RCC 7860 (cell line): ENCODE measurements around the gene MAML2.
A peak's percentile ranks its signal among the peaks of the same experiment; 100 is the strongest.

Experiments used
- DNase-seq: peaks from one replicate; pipeline ENCODE4 v3.0.0-alpha.2; 2015; ENCODE audit warnings: low spot score
- FAIRE-seq: peaks from 2 replicates; lab custom pipeline; 2012; peaks lifted over from hg19 to GRCh38; lab: Jason Lieb, UNC

The MAML2 gene

DNA sequence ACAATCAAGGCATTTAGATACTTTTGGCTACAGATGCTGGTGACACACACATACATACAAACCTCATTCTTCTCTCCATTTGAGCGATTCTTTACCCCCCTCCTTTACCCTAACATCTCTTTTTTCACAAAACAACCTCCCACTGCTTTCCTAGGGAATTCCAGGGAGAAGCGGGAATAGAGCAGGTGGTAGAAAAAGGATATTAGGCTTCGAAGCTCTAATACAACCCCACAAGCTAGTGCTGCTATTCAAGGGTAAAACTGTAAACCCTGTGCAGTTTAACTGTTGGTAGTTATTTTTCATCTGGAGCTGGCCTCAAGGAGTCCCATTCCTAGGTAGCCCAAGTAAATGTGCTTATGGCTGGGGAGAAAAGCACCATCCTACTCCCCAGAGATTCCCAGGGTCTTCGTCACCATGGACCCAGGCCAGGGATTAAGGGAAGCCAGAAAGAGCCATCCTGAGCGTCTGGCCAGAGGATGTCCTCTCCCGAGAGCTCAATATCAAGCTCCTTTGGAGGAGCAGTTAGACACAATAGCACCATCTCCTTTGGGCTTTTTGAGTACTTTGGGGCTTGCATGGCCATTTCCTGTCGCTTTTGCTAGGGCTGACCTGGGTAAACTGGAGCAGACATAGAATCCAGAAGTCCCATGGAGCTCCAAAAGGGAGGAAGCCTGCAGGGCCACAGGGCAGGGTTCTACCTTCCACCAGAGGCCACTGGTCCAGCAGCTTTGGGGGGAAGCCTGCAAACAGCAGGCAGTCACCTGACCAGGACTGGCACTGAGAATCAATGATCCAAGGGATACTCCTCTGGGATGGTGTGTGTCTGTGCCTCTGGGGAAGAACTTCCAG is 3.1 kb downstream of the MAML2 start:
- DNase-seq = no peak

DNA sequence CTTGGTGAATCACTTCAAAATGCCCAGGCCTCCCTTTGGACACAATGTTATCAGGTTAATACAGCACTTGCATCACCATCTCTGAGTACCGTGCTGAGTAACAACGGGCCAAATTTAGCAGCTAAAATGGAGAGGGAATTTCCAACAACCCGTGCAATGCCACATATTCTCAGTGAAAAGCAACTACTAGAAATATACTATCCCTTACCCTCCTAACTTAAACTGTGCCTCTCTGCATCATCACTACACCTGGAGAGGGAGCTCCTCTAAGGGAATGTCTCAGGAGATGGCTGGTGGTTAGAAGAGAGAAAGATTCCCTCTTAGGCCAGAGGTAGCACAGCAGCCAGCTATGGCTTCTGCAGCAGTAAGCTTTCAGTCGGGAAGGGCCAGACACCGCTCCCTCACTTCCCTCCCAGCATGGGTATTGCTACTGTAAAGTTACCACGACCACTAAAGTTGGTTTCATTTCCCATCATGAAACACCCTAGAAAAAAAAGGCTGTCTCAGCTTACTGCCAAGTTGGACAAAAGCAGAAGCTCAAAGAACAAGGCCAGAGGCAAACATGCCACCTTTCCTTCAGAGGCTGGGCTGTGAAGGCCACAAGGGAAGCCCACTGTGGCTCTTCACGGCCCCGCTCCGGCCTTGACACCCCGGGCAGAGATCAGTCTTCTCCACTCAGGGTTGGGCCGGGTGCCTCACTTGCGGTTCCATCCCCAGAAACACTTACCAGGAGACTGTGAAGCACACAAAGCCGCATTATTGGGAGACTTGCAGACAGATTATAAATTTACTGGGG is 3.9 kb downstream of the MAML2 start:
- FAIRE-seq (no peak), DNase-seq (peak; percentile 43)

More for the DNA sequence above, 3.1 kb downstream of the MAML2 start:
- no peak for FAIRE-seq

DNA sequence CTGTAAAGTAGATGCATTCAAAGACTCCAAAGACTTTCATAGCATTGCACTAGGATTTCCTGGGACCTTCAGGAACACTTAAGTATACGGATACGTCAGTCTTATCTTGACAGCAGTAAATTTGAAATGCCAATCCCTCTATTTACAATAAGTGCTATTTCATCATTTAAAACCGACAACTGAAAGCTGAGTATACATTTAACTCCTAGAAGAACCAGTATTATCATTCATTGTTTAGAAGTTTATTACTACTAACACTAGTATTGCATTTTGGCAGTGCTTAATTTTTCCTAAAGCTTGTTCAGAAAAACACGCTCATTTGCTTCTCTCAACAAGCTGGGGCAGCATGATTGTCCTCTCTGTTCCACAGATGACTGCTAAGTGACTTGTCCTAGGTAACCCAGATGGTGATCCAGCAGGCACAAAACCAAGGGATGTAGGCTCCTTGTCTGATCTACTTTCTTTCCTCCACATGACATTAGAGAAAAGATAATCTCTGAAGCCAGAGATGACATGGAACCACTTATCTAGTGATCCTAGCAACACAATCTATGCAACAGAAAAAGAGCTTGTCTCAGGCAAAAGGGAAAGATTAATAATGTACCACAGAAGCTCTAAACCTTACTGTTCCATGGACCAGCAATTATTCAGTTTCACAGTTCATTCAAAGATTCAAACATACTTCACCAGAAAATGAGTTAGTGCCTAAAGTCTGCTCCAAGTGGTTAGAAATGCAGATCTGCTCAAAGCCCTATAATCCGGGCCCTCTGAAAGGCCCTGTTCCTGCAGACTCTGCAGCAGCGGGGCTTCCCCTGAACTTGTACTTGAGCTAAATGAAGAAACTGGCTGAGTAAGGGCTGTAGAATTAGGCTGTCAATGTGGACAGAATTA is 5.2 kb downstream of the MAML2 start:
- DNase-seq (no peak), FAIRE-seq (no peak)

DNA sequence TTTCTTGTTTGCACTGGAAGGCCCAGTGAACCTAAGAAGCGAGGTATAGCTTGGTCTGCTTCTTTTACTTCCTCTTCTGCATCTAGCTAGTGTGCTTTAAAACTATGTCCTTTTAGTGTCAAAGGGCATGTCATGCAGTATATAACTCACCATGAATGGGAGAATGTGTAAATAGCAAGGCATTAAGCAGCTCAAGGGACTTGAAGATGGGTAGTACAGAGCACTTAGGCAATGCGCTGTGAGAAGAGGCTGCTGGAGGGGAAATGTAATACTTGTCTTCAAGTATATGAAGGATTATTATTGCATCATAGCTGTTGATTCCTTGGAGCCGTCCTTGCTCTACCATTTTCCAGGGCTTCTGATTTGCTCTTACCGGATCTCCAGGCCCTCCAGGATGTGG is 7.6 kb downstream of the MAML2 start:
- FAIRE-seq = no peak
- DNase-seq = no peak

DNA sequence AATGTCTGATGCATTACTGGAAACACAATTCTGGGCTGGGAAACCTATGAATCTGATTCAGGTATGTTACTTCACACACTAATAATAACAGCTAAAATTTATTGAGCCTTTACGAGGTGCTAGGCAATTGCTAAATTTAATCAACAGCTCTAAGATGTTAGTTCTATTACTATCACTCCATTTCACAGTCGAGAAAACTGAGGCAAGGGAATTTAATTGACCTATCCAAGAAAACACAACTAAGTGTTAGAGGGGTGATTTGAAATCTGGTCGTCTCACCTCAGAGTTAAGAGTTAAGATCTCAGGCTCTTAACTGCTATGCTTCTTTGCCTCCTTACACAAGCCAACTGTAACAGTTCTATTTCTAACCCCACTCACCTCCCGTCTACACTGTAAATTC is 8.8 kb downstream of the MAML2 start:
- FAIRE-seq = no peak
- no peak for DNase-seq

DNA sequence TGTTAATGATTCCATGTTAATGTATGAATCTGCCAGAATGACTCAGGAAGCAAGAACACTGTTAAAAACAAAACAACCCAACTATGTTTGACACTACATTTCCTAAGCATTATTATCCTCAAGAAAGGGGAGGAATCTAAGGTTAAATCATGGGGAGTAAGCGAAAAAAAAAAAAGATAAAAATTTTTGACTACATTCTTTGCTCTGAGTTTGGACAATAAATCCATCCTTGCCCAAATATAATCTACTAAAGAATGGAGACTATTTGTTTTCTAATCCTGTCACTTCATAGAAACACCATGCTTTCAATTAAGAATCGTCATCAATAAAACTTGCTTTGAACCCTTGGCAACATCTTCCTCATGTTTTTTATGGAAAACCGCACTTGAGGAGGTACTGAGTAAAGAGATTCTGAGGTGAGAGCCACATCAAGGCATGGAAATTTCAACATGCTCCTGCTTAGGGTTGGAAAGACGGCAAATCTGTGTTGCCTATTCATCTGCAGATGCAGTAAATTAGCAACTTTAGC is 9.7 kb downstream of the MAML2 start:
- FAIRE-seq = no peak

DNA sequence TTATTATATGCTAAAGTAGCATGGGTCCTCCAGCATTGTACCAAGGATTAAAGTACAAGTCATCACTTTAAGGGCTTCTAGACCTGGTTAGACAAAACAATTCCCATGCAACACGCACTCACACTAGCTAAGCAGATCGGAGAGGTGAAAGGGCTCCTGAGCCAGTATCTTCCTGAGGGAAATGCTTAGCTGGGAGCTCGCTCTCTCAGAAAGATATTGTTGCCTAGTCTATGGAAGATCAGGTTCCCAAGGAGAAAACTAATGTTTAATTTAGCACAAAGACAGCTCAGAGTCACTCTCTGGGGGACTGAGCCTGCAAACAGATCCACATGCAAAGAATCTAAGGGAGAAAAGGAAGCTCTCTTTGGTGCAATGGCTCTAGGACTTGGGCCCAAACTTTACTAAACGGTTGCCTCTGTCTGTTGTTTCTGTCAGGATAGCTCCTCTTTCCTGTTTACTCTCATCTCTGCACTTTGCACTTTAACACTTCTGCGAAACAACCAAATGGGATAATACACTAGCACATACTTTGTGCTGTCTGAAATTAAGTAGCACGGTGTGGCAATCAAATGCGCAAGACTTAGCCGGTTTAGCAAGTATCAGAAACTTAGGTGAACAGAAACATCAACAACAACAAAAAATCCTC is 10.7 kb downstream of the MAML2 start:
- FAIRE-seq (no peak), DNase-seq (no peak)

More for the DNA sequence above, 9.7 kb downstream of the MAML2 start:
- DNase-seq = no peak

DNA sequence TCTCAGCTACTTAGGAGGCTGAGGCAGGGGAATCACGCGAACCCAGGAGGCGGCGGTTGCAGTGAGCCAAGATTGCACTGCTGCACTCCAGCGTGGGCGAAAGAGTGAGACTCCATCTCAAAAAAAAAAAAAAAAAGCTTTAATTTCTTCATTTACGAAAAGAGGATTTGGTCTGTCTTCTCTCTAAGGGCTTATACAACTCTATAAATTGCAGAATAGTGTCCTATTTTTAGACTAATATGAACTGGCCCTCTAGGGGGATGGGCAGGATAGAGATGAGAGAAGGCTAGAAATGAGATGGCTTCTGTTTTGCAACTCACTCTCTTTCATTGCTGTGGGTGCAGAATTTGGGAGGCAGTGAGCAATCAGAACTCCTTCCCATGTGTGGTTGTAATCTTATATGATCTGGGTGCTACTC is 11.3 kb downstream of the MAML2 start:
- FAIRE-seq (no peak), DNase-seq (no peak)

DNA sequence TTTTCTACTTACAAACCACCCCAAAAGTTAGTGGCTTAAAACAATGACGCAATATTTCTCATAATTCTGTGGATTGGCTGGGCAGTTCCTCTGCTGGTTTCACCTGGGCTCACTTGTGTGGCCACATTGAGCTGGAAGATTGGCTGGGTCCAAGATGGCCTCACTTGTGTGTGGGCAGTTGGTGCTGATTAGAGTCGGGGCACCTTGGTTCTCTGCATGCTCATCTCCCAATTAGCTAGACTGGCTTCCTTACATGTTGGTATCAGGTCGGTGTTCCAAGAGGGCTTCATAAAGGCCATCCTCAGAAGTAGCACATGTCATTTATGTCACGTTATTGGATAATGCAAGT is 12.5 kb downstream of the MAML2 start:
- no peak for DNase-seq
- FAIRE-seq = no peak

DNA sequence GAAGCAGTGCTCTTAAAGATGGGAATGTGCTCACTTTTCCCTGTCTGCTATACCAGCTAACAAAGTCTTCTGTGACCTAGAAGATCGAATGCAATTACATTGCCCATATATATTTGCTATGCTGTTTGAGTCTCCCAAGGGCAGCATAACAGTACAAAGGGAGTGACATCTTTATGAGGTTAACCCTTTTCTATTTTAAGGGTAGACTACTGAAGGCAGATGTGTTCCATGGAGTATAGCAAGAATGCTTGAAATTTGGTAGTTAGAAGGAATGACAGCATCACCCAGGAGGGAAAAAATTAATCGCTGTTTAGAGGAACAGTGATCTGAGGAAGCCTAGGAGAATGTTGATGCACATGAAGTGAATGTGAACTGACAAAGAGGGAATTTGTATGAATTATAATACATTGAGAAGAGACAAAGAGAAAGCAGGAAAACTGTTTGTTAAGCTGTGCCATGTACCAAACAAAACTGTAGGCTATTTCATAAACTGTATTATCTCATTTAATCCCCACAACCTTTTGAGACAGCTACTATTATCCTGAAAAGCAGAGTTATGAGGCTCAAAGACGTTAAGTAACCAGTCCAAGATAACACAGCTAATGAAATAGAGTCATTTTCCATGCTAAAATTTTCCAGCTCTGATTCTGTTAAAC is 13.0 kb downstream of the MAML2 start:
- DNase-seq = no peak
- no peak for FAIRE-seq

DNA sequence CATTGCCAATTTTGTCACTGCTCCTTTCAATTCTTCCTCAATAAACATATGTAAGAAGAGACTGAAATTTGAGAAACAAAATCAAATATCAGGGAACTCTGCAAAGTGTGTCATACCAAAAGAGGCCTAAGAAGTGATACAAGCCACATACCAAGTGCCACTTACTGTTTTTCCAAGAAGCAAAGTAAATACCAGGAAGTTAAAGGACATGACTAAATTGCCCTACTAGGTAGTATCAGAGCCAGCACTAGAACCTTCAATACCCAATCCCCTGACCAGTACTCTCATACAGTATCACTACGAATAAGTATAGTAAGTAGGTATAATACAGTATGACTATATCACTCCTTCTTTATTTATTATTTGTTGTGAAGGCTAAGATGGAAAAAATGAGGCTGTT is 13.6 kb downstream of the MAML2 start:
- no peak for FAIRE-seq
- peak; percentile 22 for DNase-seq

DNA sequence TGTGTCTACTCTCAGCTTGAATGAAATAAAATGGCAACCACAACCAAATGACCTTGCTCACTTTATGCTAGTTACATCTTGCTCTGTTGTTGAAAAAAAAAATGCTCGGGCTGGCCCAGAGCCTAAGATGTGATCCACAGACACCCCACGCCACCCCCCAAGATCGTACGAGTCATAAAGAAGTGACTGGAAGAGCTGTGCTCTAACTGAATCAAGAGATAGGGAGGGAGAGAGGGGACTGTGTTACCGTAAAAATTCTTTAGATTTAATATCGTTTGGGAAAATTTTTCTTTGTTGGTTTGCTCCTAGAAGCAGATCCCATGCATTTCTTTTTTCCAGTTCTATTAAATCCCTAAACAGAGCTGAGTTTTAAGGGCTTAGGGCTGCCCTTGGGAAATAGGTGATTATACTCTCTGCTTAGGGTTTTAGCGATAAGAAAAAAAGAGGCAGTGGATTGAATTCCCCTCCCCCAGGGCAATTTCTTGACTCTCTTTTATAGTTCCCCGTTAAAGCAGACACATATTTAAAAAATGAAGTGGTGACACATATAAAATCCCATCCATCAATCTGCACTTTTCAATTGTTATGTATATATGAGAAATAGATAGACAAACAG is 14.5 kb downstream of the MAML2 start:
- DNase-seq (no peak), FAIRE-seq (no peak)

DNA sequence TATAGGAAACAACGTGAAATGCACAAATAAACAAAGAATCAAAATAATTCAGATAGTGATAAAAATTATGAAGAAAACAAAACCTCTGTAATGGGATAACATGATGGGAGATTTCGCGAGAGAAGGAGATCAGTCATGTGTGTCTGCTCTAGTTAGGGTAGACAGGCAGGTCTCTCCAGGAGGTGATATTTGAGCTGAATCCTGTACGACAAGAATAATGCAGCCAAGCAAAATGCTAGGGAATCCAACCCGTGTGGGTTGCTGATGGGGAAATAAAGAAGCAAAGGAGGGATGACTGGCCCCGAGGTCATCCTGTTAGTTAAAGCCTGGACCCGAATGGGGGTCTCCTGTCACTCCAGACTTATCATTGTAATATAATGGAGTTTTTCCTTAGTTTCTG is 16.0 kb downstream of the MAML2 start:
- no peak for DNase-seq
- FAIRE-seq = no peak

DNA sequence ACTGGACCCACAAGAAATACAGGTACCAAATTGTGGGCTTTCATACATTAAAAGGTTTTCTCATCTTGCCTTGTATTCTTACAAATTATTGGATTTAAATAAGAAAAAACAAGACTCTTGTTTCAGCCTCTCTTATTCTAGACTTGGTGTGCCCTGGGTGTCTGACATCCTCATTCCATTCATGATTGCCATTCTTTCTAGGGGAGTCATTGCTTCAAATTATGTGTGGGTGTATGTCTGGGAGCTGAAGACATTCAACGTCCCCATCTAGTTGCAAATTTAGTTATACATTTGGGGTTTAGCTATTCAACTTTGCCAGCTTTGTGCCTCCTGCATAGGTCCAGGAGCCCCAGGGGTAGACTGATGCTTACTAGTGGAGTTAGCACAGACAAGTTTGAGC is 18.1 kb downstream of the MAML2 start:
- DNase-seq (peak; percentile 68), FAIRE-seq (peak; percentile 57)

DNA sequence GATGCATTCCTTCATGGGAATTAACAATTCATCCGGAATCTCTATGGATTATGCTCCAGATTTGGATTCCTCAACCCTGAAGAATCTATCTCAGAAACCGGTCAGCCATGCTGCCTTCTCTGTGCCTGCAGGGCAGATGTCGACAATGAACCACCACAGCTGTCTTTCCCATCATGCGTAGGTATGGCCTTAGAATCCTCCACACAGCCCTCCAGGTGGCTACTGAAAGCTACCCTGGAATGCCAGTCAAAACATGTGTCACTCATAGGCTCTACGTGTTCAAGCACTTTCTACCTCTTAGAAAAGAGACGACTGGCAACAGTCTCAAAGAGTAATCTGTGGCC is 19.4 kb downstream of the MAML2 start:
- no peak for DNase-seq
- FAIRE-seq = no peak

DNA sequence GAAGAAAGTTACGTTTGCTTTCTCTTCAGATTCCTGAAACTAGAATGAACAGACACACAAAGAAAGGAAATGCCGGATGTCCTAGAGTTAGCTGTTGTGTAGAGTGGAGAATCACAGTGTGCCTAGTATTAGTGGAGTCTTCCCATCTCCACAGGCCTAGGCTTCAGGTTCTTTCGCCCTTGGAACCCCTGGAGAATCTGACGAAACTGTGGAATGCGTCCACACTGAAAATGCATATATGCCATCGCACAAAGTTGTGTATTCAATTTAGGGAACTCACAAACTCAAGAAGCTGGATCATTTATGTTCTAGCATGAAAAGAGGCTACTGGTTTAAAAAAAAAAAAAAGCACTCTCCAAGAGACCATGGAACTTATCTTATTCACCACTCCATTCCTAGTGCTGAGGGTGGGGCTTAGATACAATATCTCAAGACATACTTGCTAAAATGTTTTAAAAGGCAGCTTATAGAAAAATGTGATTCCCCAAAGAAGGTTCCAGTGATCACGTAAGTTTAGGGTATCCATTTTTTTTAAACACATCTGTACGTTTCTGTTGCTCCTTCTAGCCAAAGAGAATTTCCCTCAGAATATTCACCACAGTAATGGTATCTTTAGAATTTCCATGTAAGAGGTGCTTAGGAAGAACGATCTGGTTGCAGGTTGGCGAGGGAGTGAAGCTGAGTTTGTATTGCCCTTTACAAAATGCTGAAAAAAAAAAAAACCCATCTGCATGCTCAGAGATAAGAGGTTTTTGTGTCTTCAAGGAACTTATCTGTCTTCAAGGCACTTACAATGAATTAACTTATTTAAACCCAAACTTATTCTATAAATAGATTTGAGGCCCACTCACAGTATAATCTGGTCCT is 20.0 kb downstream of the MAML2 start:
- FAIRE-seq (no peak), DNase-seq (no peak)

DNA sequence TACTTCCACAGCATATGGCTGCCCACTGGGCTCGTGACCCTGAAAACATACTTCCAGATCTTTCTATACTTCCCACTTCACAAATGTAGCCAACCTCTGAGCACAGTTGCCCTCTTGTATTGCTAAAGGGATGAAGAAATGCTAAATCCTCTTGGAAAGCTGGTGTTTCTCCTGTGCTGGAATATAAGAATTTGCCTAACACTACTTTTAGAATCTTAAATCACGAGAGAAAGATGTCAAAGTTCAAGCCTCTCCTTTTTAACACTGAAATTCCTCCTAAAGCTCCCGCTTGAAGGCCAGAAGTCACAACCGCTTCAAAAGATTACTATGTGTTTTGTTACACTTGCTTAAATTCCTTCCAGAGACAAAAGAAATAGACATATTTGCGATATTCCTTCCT is 21.9 kb downstream of the MAML2 start:
- no peak for DNase-seq
- FAIRE-seq = no peak

DNA sequence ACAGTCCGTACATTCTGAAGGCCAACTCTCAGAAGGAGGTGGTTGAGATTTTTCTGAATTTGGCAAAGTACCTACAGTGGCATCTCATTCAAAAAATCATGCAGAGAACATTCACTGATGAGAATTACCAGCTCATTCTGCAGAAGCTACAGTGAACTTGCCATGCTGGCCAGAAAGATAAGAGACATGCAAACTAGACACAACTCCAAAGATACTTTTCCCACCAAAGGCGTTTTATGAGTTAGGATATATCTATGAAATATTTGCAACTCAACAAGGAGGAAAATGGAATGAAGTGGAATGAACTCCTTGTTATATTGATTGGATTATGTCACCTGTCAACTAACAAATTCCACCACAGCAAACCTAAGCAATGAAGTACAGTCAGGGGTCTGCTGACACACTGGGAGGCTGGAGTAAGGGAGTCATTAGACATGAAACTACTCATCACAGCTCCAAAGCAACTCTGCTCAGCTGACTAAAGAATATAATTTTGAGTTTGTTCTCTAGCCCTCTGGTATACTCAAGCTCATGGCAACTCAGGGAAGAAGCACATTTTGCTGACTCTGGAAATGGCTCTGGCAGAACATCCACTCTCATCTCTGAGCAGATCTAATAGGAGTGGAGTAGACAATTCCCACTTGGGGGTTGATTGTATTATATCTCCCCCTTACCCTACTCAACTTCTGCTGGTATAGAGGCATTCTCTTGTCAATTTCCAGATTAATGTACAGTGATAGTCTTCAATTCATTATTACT is 22.9 kb downstream of the MAML2 start:
- DNase-seq (no peak), FAIRE-seq (no peak)
